ENCODE data around the gene EHBP1.
A peak's percentile ranks its signal among the peaks of the same experiment; 100 is the strongest.

Gene EHBP1

DNA sequence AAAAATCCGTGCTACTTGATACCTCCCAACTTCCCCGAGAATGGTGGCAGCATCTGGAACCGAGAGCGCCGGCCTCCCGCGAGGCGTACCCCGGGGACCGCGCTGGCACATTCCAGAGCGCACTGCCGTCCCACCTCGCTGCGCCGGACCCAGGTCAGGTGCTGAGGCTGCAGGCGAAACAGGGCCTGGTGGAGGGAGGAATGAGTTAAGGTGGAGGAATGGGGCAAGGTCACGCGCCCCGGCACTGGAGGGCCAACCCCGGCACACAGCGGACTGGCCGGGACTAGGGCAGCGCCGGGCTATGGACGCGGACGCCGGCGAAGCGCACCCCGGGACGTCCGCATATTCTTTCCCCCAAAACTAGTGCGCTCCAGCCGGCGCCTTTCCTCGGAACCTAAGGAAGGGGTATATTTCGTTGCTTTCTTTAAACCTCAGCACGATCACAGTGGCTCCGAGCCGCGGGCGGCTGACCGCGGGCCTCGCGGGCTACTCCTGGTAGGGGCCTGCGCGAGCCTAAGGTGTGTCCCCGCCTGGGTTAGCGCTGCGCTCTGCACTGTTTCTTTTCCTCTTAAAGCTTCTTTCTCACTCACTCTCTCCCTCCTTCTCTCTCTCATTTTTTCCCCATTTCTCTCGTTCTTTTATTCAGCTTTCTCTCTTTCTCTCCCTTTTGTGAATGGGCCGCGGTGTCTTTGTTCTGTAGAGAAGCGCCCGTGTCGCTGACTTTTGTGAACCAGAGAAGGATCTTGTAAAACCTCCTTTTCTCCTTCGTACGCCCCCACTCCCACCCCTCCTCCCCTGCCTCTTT, 343.1 kb downstream of the EHBP1 start:
- TF ChIP-seq TAF1 (IDR thresholded peaks at IDR 0.05; ENCODE audit: borderline replicate concordance, insufficient read depth, low read length) (no peak), SIN3A (IDR thresholded peaks at IDR 0.05; ENCODE audit: borderline replicate concordance, insufficient read depth, low read length) (no peak), FOXP2 (optimal IDR thresholded peaks at IDR 0.05; ENCODE audit: borderline replicate concordance, extremely low read depth, extremely low read length, insufficient read depth) (no peak), POLR2AphosphoS5 (IDR thresholded peaks at IDR 0.05; ENCODE audit: low read depth, low read length) (no peak), REST (IDR thresholded peaks at IDR 0.05; ENCODE audit: insufficient read depth in 1 of 2, low read depth in 2 of 2, low read length in 2 of 2) (no peak)

DNA sequence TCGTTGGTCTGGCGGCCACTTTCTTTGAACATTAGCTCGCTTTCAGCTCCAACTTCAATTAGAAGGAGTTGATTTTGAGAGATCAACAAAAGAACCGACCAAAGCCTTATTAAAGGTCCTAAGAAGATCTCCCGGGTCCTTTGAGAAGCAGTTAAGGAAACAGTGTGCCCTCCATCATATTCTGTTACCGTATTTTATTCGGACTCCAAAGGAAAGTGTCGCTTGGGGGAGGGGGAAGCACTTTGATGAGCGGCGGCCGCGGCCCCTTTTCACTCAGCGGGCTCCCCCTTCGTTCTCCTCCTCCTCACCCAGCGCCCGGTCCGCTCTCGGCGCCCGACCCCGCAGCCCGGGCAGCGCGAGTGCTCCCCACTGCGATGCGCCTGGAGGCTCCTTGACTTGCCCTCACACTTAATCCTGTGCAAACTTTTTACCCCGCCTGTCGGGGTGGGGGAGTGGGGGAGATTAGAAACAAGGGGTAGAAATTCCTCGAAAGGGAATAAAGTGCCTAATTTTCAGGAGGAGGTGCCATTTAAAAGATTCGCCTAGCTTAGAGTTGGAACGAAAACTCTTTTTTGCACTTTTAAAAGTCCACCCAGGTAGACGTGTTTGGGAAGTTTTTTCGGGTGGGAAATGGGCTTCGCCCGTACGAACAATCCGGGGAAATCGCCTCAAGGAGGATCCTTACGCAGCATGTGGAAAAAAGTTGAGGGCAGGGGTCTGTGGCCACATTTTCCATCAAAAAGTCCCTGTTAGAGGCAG, 343.9 kb downstream of the EHBP1 start:
- TF ChIP-seq REST (IDR thresholded peaks at IDR 0.05; ENCODE audit: insufficient read depth in 1 of 2, low read depth in 2 of 2, low read length in 2 of 2) (no peak), SIN3A (IDR thresholded peaks at IDR 0.05; ENCODE audit: borderline replicate concordance, insufficient read depth, low read length) (no peak), POLR2AphosphoS5 (IDR thresholded peaks at IDR 0.05; ENCODE audit: low read depth, low read length) (no peak), TAF1 (IDR thresholded peaks at IDR 0.05; ENCODE audit: borderline replicate concordance, insufficient read depth, low read length) (no peak), FOXP2 (optimal IDR thresholded peaks at IDR 0.05; ENCODE audit: borderline replicate concordance, extremely low read depth, extremely low read length, insufficient read depth) (no peak)

GRCh38 chr2:63049970-63050333, 344.4 kb downstream of the EHBP1 start:
- TF ChIP-seq SIN3A (IDR thresholded peaks at IDR 0.05; ENCODE audit: borderline replicate concordance, insufficient read depth, low read length) (no peak), TAF1 (IDR thresholded peaks at IDR 0.05; ENCODE audit: borderline replicate concordance, insufficient read depth, low read length) (no peak), POLR2AphosphoS5 (IDR thresholded peaks at IDR 0.05; ENCODE audit: low read depth, low read length) (no peak), REST (IDR thresholded peaks at IDR 0.05; ENCODE audit: insufficient read depth in 1 of 2, low read depth in 2 of 2, low read length in 2 of 2) (no peak), FOXP2 (optimal IDR thresholded peaks at IDR 0.05; ENCODE audit: borderline replicate concordance, extremely low read depth, extremely low read length, insufficient read depth) (no peak)

DNA sequence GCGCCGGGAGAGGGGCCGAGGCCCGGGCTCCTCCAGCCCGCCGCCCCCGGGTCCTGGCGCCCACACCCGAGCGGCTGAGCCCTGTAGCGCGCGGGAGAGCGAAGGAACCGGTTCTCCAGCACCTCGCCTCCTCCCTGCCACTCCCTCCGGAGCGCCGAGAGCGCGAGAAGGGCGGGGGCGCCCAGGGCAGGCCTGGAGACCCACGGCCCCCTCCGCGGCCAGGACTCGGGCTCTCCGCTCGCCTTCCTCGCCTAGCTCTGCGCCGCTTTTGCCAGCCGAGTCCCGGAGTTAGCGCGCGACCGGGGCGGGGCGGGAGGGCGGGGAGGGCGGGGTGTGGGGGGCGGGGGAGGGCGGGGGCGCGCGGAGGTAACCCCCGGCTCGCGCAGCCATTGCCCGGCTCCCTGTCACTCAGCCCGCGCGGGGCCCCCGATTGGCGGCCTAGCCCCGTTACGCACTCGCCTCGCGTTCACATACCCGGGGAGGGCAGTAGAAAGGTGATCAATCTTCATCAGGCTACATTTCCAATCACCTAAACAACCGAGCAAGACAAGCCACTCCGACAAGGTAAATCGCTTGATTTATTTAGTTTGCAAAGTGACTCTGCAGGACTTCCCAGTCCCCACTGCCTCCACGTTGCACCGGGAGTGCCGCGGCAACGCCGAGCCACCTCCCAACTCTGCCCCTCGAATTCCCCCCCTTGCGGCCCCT, 345.0 kb downstream of the EHBP1 start, which contains the start of gene OTX1:
Gene OTX1, plus strand, starts transcription at position 497 of the 708 bp plus-strand sequence. CDS start 2,161 bp downstream, outside the sequence.
- TF ChIP-seq SIN3A (IDR thresholded peaks at IDR 0.05; ENCODE audit: borderline replicate concordance, insufficient read depth, low read length) (no peak), POLR2AphosphoS5 (IDR thresholded peaks at IDR 0.05; ENCODE audit: low read depth, low read length) (peak; percentile 57)

- no peak for TF ChIP-seq REST (IDR thresholded peaks at IDR 0.05; ENCODE audit: insufficient read depth in 1 of 2, low read depth in 2 of 2, low read length in 2 of 2)
Observed at GRCh38 chr2:63051042-63051794, 345.7 kb downstream of the EHBP1 start.
